GM23338 (cell line): ENCODE results near the gene SNPH. TPM values are rescaled to one million over a fixed set of nuclear protein-coding genes. Genes with fewer than 3 reads are reported as not detected.

Source experiments
- ATAC-seq: fragments of 200-7000 bp; cut with Tn5 transposase; 3 replicates; pipeline ENCODE4 v1.9.1; 2020
- DNase-seq: peaks from one replicate; pipeline ENCODE4 v3.0.0-alpha.2; 2015; ENCODE audit warnings: low spot score
- H2AFZ ChIP-seq: fragments of 200-600 bp; sonication (generic); 2 replicates; pipeline ENCODE4 v1.8.0; 2016; ENCODE audit warnings: antibody characterized with exemption, mild to moderate bottlenecking, moderate library complexity
- H3F3A ChIP-seq: fragments of 200-600 bp; sonication (generic); replicated peaks from 2 replicates; pipeline ENCODE4 v1.8.0; 2017; ENCODE audit warnings: antibody characterized with exemption, mixed run types, low read depth
- H3K27ac ChIP-seq: fragments of 200-600 bp; sonication (generic); 2 replicates; pipeline ENCODE4 v1.6.1; 2016; ENCODE audit warnings: low read depth
- H3K27me3 ChIP-seq: fragments of 200-600 bp; sonication (generic); 2 replicates; pipeline ENCODE4 v1.8.0; 2016; ENCODE audit warnings: mild to moderate bottlenecking, mixed run types, moderate library complexity; ENCODE audit not compliant: insufficient read depth
- H3K36me3 ChIP-seq: fragments of 200-600 bp; sonication (generic); 2 replicates; pipeline ENCODE4 v1.8.0; 2016; ENCODE audit warnings: mild to moderate bottlenecking; ENCODE audit not compliant: insufficient read depth
- H3K4me1 ChIP-seq: fragments of 200-600 bp; sonication (generic); 2 replicates; pipeline ENCODE4 v1.8.0; 2016; ENCODE audit warnings: mild to moderate bottlenecking, moderate library complexity; ENCODE audit not compliant: insufficient read depth
- H3K4me2 ChIP-seq: fragments of 200-600 bp; sonication (generic); 2 replicates; pipeline ENCODE4 v1.7.1; 2017; ENCODE audit warnings: mixed run types
- H3K4me3 ChIP-seq: fragments of 200-600 bp; sonication (generic); 2 replicates; pipeline ENCODE4 v1.6.1; 2016; ENCODE audit warnings: mixed run types
- H3K79me2 ChIP-seq: fragments of 200-600 bp; sonication (generic); replicated peaks from 2 replicates; pipeline ENCODE4 v1.8.0; 2017; ENCODE audit warnings: mild to moderate bottlenecking; ENCODE audit not compliant: insufficient read depth
- H3K9me2 ChIP-seq: fragments of 200-600 bp; sonication (generic); 2 replicates; pipeline ENCODE4 v1.8.0; 2017; ENCODE audit not compliant: insufficient read depth
- H4K20me1 ChIP-seq: fragments of 200-600 bp; sonication (generic); replicated peaks from 2 replicates; pipeline ENCODE4 v1.8.0; 2017; ENCODE audit warnings: mild to moderate bottlenecking; ENCODE audit not compliant: insufficient read depth
- H3K27ac Mint-ChIP-seq: 2 replicates; pipeline ENCODE4 v1.8.0; 2020; ENCODE audit warnings: inconsistent platforms, mild to moderate bottlenecking, moderate library complexity, mixed read lengths
- H3K27me3 Mint-ChIP-seq: 3 replicates; pipeline ENCODE4 v1.8.0; 2022; ENCODE audit warnings: low read depth, mild to moderate bottlenecking, moderate library complexity, mixed read lengths, inconsistent platforms; ENCODE audit not compliant: insufficient read depth, poor library complexity
- H3K36me3 Mint-ChIP-seq: 3 replicates; pipeline ENCODE4 v1.8.0; 2021; ENCODE audit warnings: low read depth, mild to moderate bottlenecking, inconsistent platforms, moderate library complexity, mixed read lengths
- H3K4me1 Mint-ChIP-seq: 3 replicates; pipeline ENCODE4 v1.8.0; 2020; ENCODE audit warnings: mild to moderate bottlenecking, inconsistent platforms, mixed read lengths
- H3K4me3 Mint-ChIP-seq: 3 replicates; pipeline ENCODE4 v1.8.0; 2021; ENCODE audit warnings: moderate library complexity, mild to moderate bottlenecking, inconsistent platforms, mixed read lengths
- H3K9me3 Mint-ChIP-seq: 3 replicates; pipeline ENCODE4 v1.8.0; 2020; ENCODE audit warnings: moderate library complexity, mild to moderate bottlenecking, inconsistent platforms, mixed read lengths
- CREB1 ChIP-seq: fragments of 250-450 bp; sonication (Bioruptor Pico); IDR thresholded peaks from 2 replicates; pipeline ENCODE4 v1.5.0; 2020; ENCODE audit warnings: low read depth, mild to moderate bottlenecking, moderate library complexity
- ETS1 ChIP-seq: IDR thresholded peaks from 2 replicates; pipeline ENCODE4 v1.6.1; 2016; ENCODE audit warnings: antibody characterized with exemption
- EZH2 ChIP-seq: fragments of 200-600 bp; sonication (generic); IDR thresholded peaks from one replicate; pipeline ENCODE4 v1.8.0; 2017; ENCODE audit warnings: antibody characterized with exemption, mild to moderate bottlenecking, low read depth; ENCODE audit not compliant: unreplicated experiment
- EZH2phosphoT487 ChIP-seq: fragments of 200-600 bp; sonication (generic); IDR thresholded peaks from one replicate; pipeline ENCODE4 v1.8.1; 2018; ENCODE audit warnings: antibody characterized with exemption; ENCODE audit not compliant: unreplicated experiment
- JUNB ChIP-seq: IDR thresholded peaks from one replicate; pipeline ENCODE4 v1.6.1; 2016; ENCODE audit warnings: antibody characterized with exemption; ENCODE audit not compliant: unreplicated experiment
- NANOG ChIP-seq: IDR thresholded peaks from 2 replicates; pipeline ENCODE4 v1.6.1; 2016; ENCODE audit warnings: antibody characterized with exemption, borderline replicate concordance
- REST ChIP-seq: IDR thresholded peaks from one replicate; pipeline ENCODE4 v1.6.1; 2018; ENCODE audit warnings: antibody characterized with exemption; ENCODE audit not compliant: unreplicated experiment
- STAT1 ChIP-seq: IDR thresholded peaks from one replicate; pipeline ENCODE4 v1.6.1; 2016; ENCODE audit warnings: antibody characterized with exemption; ENCODE audit not compliant: unreplicated experiment
- ZNF331 ChIP-seq: fragments of 250-450 bp; sonication (Bioruptor Pico); IDR thresholded peaks from 2 replicates; pipeline ENCODE4 v1.5.0; 2020; ENCODE audit warnings: low read depth, mild to moderate bottlenecking, moderate library complexity
- polyA plus RNA-seq: library from polyadenylated mRNA; unstranded; fragments of >200 nt; fragmentation: Nextera tagmentation; extraction: Ambion mirVana; gene quantifications from 2 replicates; pipeline ENCODE4 v1.2.1, GENCODE V29; 2016
- total RNA-seq: library from RNA; depleted of rRNA; stranded (reverse); fragments of >200 nt; shearing (Covaris generic); gene quantifications from 2 replicates; pipeline ENCODE4 v1.2.3, GENCODE V29; 2014
- TF ChIP-seq, protein P1 (sequence below): fragments of 250-450 bp; sonication (Bioruptor Pico); IDR thresholded peaks from 2 replicates; pipeline ENCODE4 v1.5.0; 2020; ENCODE audit warnings: mild to moderate bottlenecking, moderate library complexity

The SNPH gene
- total and polyA plus RNA-seq, 2 experiments from 2014 or later, result 1.5 to 5.8 TPM

GRCh38 chr20:1255675-1256074 lies 10.4 kb upstream of the SNPH start:
- Histone ChIP-seq H3K27ac (no peak overlapping the region), H3K4me2 (no peak overlapping the region), H3K79me2 (no peaks in the 10 kb centered on the region), H4K20me1 (no peaks in the 10 kb centered on the region), H3K9me2 (no peaks in the 10 kb centered on the region), H2AFZ (no peak overlapping the region), H3K36me3 (no peaks in the 10 kb centered on the region), H3K27me3 (0 out of 2 replicates have a peak, but pooled peaks cover 4% of the 10 kb centered on the region), H3F3A (no peaks in the 10 kb centered on the region), H3K4me3 (no peak overlapping the region), H3K4me1 (no peaks in the 10 kb centered on the region)
- H3K36me3 Mint-ChIP-seq, result no peaks in the 10 kb centered on the region
- H3K27ac Mint-ChIP-seq, result no peak overlapping the region
- H3K4me3 Mint-ChIP-seq, result no peak overlapping the region
- ATAC-seq (no peak), DNase-seq (no peak)
- peaks cover 3% of the 10 kb centered on the region; the same call in 2 of the 3 replicates for H3K9me3 Mint-ChIP-seq
- no peaks in the 10 kb centered on the region for H3K27me3 Mint-ChIP-seq
- TF ChIP-seq, protein P1, sequence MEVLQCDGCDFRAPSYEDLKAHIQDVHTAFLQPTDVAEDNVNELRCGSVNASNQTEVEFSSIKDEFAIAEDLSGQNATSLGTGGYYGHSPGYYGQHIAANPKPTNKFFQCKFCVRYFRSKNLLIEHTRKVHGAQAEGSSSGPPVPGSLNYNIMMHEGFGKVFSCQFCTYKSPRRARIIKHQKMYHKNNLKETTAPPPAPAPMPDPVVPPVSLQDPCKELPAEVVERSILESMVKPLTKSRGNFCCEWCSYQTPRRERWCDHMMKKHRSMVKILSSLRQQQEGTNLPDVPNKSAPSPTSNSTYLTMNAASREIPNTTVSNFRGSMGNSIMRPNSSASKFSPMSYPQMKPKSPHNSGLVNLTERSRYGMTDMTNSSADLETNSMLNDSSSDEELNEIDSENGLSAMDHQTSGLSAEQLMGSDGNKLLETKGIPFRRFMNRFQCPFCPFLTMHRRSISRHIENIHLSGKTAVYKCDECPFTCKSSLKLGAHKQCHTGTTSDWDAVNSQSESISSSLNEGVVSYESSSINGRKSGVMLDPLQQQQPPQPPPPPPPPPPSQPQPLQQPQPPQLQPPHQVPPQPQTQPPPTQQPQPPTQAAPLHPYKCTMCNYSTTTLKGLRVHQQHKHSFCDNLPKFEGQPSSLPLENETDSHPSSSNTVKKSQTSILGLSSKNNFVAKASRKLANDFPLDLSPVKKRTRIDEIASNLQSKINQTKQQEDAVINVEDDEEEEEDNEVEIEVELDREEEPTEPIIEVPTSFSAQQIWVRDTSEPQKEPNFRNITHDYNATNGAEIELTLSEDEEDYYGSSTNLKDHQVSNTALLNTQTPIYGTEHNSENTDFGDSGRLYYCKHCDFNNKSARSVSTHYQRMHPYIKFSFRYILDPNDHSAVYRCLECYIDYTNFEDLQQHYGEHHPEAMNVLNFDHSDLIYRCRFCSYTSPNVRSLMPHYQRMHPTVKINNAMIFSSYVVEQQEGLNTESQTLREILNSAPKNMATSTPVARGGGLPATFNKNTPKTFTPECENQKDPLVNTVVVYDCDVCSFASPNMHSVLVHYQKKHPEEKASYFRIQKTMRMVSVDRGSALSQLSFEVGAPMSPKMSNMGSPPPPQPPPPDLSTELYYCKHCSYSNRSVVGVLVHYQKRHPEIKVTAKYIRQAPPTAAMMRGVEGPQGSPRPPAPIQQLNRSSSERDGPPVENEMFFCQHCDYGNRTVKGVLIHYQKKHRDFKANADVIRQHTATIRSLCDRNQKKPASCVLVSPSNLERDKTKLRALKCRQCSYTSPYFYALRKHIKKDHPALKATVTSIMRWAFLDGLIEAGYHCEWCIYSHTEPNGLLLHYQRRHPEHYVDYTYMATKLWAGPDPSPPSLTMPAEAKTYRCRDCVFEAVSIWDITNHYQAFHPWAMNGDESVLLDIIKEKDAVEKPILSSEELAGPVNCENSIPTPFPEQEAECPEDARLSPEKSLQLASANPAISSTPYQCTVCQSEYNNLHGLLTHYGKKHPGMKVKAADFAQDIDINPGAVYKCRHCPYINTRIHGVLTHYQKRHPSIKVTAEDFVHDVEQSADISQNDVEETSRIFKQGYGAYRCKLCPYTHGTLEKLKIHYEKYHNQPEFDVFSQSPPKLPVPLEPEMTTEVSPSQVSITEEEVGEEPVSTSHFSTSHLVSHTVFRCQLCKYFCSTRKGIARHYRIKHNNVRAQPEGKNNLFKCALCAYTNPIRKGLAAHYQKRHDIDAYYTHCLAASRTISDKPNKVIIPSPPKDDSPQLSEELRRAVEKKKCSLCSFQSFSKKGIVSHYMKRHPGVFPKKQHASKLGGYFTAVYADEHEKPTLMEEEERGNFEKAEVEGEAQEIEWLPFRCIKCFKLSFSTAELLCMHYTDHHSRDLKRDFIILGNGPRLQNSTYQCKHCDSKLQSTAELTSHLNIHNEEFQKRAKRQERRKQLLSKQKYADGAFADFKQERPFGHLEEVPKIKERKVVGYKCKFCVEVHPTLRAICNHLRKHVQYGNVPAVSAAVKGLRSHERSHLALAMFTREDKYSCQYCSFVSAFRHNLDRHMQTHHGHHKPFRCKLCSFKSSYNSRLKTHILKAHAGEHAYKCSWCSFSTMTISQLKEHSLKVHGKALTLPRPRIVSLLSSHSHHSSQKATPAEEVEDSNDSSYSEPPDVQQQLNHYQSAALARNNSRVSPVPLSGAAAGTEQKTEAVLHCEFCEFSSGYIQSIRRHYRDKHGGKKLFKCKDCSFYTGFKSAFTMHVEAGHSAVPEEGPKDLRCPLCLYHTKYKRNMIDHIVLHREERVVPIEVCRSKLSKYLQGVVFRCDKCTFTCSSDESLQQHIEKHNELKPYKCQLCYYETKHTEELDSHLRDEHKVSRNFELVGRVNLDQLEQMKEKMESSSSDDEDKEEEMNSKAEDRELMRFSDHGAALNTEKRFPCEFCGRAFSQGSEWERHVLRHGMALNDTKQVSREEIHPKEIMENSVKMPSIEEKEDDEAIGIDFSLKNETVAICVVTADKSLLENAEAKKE (CRISPR knock-in tag), result no peak
- TF ChIP-seq ETS1 (no peak), ZNF331 (CRISPR knock-in tag) (no peak), REST (no peak), EZH2phosphoT487 (no peak), STAT1 (no peak), JUNB (no peak), EZH2 (no peak), CREB1 (CRISPR knock-in tag) (no peak), NANOG (no peak)
- no peaks in the 10 kb centered on the region for H3K4me1 Mint-ChIP-seq
